RPMI7951 (cell line): Measurements from ENCODE around the gene NKPD1. TPM values are rescaled to one million over a fixed set of nuclear protein-coding genes. Genes with fewer than 3 reads are reported as not detected.

ENCODE experiments used
- DNase-seq: peaks from one replicate; pipeline ENCODE4 v3.0.0-alpha.2; 2012; ENCODE audit warnings: low read depth
- total RNA-seq: library from RNA; depleted of rRNA; stranded (reverse); fragments of >200 nt; shearing (Covaris generic); gene quantifications from 2 replicates; pipeline ENCODE4 v1.2.3, GENCODE V29; 2014

The NKPD1 gene
- total RNA-seq, 1 experiment from 2014 or later, result 0.12 TPM

DNA sequence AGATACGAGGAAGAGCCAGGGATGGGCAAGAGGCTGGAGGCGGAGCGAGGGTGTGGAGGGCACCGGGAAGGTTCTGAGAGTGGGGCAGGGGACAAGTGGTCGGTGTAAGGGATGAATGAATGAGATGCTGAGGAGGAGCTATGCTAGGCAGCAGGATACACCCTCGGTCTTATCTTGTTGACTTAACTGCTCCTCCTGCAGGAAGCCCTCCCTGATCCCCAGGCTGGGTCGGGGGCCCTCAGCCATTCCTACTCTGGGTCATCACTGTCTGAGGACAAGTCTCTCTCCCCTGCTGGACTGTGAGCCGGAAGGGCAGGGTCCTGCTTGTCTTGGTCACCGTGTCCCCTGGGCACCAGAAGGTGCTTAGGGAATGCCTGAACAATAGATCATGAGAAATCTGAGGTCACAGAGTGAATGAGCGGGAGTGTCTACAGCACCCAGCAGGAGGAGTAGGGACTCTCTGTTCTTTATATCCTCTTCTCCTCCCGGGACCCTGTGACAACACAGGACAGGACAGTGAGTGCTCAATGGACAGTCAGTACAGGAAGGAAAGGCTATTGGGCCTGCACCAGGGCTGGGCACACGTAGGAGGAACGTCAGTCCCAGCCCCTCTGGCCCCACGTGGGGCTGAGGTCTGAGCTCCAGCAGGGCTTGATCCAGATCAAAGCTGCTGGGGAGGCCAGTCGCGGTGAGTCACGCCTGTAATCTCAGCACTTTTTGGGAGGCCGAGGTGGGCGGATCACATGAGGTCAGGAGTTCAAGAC is 6.5 kb downstream of the NKPD1 start:
- peak; percentile 88 for DNase-seq

DNA sequence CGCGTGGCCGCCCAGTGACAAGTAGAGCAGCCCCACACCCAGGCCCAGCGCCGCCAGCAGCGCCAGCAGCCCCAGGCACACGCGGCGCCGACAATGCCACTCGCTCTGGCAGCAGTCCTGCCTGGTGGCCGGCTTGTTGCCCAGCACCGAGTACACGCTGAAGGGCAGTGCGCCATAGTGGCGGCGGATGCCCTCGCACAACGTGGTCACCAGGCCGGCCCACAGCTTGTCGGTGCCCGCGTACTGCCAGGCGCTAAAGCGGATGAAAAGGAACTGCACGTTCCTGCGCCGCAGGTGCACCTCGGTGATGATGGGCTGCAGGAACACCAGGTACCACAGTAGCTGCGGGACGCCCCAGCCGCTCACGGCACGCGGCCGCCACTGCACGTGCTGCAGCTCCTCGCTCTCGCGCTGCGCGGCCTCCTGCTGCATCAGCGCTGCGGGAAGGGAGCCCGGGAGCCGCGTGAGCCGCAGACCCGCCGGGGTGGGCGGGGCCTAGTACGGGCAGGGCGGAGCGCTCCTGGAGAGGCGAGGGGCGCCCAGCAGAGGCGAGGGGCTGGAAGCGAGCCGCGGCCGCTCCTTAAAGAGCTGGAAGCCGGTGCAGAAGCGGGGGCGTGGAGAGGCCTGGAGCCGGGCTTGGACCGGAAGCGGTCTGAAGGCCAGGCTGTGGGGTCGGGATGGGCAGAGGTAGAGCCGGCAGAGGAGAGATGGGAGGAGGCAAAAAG is 7.3 kb downstream of the NKPD1 start:
- no peak for DNase-seq

DNA sequence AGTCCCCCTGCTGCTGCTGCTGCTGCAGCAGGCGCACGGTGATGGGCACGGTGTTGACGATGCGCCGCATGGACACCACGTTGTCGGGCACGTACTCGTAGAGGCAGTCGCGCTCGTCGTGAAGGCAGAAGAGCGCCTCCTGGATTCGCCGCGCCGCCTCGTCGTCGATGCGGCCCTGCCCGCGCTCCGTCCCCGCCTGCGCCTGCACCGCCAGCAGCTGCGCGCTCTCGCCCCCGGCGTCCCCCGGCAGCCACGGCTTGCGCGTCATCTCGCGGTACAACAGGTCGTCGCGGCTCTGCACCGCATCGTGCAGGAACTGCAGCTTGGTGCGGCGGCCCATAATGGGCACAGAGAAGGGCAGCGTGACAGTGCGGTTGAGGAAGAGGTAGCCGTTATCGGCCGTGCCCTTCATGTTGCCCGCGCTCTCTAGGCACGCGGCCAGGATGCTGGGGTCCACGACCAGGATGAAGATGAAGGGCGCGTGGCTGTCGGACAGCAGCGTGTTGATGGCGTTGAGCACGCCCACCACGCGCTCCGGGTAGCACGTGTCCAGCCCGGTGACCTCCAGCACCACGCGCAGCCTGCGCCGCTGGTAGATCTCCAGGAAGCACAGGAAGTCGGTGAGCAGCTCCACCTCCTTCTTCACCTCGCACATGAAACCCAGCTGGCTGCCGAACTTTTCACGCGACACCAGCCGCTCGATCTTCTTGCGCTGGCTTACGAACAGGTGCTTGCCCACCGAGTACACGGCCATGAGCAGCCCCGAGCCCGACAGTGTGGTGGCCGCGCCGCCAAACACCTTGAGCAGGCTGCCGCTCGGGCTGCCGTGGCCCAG is 8.1 kb downstream of the NKPD1 start:
- DNase-seq, result no peak

DNA sequence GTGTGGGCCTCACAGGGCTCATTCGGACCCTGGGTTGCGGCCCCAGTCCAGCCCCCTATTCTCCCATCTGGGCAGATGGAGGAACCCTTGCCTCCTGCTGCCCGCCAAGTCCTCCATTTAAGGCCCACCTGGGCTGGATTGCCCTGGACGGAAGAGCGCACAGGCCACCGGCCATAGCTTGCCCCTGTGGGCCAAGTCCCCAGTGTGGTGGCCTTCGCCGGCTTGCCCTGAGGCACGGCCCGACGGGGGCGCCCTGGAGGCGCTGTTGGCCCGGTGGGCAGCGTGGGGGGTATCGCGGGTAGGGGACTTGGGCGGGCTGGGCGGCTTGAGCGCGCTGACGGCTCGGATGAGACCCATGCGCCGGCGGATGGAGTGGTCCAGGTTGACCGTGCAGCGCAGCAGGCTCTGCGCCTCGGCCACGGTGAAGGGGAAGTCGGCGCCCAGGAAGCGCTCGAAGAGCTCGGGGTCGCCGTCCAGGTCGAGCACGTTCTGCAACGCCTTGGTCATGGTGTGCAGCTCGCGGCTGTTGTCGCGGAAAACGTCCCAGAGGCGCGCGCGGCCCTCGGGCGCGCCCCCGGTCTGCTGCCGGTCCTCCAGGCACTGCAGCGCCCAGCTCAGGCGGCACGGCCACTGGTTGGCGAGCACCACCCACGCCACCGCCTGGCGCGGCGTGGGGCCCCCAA is 8.8 kb downstream of the NKPD1 start:
- no peak for DNase-seq

DNA sequence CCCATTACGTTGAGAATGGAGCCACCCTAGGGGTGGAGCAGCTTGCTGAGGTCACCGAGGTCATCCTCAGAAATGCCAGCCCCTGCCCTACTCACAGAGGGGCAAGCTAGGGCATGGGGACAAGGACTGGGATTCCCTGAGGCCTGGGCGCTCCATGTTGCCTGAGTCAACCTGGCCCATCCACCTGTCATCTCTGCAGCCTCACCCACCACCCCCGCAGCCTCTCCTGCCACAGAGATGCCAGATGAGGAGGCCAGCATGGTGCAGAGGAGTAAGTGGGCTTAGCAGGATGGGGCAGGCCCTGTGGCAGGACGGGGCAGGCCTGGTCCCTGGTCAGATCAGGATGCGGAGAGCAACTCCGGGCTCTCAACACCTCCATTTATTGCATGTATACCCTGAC is 9.5 kb downstream of the NKPD1 start:
- DNase-seq, result no peak

DNA sequence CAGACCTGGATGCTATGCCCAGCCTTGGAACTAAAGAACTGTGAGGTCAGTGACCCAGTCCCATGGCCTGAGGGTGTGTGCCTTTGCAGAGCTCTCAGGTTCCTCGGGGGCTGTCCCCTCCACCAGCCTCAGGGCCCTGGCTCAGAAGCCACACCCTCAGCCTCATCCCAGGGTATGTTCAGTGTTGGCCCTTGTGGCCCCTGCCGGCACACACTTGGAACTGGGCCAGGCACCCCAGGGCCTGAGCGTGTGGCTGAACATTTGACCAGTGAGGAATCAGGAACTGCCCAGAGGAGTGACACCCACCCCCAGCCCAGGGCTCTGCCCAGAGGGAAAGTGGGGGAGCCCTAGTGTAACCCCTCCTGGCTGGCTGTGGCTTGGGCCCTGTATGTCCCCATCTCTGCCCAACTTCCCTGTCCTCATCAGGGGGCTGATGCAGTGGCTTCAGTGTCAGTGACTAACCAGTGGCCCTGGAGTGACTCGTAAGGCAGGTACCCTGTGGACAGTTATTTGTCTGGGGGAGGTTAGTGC is 10.0 kb downstream of the NKPD1 start:
- DNase-seq, result no peak

DNA sequence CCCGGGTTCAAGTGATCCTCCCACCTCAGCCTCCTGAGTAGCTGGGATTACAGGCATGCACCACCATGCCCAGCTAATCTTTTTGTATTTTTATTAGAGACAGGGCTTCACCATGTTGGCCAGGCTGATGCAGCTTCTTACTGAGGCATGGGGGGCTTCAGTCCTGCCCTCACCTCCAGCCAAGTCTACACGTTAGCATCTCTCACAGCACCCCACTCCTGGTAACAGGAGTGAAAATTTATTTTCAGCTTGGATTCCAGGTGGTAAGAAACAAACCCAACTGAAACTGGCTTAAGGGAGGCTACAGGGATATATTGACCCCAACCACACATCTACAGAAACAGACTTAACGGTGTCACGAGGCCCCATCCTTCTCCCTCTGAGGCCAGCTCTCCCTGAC is 10.6 kb downstream of the NKPD1 start:
- DNase-seq, result no peak

DNA sequence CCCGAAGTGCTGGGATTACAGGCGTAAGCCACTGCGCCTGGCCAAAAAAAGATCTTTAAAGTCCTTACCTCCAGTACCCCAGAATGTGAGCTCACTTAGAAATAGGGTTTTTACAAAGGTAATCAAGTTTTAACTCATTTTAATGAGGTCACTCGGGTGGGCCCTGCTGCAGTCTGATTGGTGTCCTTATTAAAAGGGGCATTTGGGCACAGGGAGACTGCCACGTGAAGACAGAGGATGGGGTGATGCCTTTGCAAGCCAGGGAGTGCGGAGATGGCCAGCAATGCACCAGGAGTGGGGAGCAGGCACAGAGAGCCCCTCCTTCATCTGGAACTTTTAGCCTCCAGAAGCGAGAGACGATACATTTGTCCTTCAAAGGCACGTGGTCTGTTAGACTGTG is 11.7 kb downstream of the NKPD1 start:
- DNase-seq, result no peak

DNA sequence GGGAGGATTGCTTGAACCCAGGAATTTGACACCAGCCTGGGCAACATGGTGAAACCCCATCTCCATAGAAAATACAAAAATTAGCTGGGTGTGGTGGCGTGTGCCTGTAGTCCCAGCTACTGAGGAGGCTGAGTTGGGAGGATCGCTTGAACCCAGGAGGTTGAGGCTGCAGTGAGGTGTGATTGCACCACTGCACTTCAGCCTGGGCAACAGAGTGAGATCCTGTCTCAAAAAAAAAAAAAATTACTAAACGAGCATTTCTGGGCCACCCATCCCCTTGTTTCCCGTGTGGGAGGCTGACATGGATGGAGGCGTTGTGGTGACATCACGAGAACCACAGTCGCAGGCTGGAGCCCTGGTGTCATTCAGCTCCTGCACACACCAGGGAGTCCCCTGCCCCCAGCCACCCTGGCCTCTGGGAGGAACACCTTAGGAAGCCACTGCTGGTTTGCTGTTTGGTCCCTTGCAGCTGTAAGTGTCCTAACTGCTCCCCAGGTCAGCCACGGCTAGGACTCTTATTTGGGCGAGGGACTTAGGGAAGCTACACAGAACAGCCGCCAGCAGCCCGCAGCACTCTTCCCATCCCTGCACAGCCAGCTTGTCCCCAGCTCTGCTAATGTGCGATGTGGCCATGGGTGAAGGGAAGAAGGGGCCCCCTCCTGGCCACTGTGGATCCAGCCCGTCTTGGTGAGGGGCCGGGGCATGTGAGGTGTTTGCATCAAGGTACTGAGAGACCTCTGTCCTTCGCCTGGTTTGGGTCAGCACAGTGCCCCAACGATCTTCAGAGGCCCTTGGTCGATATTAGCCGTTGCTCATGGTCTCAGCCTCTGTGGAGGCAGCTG is 12.7 kb downstream of the NKPD1 start:
- DNase-seq, result no peak

DNA sequence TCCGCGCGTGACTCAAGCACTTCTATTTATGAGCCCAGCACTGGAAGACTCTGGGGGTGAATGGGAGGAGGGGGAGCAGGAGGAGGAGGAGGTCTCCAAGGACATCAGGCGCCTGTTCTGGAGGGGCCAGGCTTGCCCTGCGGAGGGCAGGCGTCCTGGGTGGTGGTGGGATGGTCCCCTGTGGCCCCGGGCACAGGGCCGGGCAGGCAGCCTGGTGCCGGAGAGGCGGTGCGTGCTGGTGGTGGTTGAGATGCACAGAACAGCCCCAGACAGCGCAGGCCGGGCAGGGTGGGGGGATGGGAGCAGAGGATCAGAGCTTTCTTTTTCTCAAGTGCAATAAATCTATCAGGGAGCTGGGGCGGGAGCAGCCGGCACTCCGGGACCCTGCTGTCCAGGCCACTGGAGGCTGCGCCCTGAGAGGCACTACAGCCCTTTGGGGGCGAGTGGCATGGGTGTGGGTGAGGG is 14.0 kb downstream of the NKPD1 start:
- no peak for DNase-seq

DNA sequence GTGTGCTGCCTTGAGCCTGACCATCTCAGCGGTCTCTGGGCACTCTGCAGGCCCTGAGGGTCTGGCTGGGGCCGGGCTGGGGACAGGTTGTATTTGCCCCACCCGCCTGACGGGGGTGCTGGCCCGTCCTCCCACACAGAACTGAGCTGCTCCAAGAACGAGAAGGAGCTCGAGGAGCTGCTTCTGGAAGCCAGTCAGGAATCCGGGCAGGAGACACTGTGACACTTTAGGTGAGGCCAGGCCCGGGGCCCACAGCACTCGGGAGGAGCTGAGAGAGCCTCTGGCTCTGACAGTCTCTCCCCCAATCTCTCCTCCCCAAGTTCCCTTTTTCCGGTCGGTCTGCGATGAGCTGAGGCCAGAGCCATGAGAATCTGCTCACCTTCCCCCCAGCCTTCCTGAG is 14.5 kb downstream of the NKPD1 start:
- DNase-seq, result no peak

DNA sequence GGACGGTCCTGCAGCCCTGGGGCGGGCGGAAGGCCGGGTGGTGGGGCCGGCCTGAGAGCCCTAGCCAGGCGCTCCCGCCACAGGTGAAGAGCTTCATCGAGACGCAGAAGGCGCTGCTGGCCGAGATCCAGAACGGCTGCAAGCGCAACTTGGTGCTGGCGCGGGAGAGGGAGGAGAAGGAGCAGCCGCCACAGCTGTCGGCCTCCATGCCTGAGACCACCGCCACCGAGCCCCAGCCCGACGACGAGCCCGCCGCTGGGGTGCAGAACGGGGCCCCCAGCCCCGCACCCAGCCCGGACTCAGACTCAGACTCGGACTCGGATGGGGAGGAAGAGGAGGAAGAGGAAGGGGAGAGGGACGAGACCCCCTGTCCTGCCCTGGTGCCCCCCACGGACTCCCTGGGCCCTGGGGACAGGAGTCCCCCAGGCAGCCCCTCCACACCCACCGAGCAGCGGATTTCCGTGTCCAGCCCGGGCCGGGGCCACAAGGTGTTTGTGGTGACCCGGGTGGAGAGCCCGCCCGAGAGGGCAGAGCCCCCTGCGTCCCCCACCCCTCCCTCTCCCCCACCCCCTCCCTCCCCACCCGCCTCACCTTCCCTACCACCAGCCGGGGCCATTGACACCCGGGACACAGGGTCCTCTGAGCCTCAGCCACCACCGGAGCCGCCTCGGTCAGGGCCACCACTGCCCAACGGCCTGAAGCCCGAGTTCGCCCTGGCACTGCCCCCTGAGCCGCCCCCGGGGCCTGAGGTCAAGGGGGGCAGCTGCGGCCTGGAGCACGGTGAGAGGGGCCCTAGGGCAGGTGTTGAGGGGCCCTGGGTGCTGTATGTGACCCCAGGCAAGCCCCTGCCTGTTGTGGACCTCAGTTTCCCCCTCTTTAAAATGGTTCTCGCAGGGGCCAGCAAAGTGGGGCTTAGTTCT is 15.3 kb downstream of the NKPD1 start:
- DNase-seq, result no peak

DNA sequence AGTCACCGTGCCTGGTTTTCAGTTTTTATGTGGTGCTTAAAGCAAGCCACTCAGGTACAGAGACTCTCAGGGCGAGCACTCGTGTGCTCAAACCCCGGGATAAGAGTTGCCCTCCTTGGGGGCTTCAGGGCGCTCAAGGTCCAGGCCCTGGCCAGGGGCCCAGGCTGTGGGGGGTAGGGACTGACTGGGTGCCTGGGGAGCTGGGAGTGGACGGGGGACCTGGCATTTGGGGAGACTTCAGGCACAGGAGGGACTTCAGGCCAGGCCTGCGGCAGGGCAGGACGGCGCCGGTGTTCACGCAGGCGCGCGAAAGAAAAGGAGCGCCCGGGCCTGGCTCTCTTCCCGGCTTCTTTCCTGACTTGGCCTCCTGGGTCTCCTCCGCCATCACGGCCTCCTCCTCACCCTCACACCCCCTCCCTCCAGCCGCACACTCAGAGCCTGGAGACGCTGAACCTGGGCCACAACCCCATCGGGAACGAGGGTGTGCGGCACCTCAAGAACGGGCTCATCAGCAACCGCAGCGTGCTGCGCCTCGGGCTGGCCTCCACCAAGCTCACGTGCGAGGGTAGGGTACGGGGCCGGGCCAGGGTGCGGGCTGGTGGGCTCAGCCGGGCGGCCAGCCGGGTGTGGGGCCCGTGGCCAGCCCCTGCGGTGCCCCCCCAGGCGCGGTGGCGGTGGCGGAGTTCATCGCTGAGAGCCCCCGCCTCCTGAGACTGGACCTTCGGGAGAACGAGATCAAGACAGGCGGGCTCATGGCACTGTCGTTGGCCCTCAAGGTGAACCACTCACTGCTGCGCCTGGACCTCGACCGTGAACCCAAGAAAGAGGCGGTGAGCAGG is 16.1 kb downstream of the NKPD1 start:
- DNase-seq, result no peak

DNA sequence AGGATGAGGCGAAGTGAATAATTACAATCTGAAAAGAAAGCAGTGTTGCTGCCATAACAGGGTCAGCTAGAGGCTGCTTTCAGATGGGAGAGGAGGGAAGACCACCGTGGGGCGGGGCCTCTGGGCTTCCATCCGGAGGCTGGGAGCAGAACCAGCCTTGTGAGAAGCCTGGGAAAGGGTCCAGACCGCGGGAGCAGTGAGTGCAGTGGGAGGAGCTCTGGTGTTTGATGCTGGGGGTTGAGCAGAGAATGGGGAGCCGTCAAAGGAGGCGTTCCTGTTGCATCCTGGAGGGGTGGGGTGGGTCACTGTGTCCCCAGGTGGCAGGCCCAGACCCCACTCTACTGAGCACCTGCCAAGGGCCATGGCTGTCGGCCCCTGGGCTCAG is 18.1 kb downstream of the NKPD1 start:
- no peak for DNase-seq

DNA sequence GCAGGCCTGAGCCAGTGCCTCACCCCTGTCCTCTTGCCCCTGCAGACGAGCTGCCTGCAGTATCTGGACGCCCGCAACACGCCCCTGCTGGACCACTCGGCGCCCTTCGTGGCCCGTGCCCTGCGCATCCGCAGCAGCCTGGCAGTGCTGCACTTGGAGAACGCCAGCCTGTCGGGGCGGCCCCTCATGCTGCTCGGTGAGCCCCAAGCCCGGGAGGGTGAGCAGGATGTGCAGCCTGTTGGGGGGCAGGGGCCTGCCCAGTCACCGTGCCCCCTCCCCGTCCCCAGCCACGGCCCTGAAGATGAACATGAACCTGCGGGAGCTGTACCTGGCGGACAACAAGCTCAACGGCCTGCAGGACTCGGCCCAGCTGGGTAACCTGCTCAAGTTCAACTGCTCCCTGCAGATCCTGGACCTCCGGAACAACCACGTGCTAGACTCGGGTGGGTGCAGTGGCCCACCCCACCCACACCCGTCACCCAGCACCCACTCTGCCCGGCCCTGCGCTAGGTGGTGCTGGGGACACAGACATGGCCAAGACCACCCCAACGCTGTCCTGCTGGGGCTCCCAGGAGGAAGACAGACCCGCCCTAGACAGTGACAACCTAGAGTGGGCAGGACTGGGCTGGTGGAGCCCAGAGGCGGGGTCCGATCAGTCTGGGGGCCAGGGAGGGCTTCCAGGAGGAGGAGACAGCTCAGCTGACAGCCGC is 18.6 kb downstream of the NKPD1 start:
- DNase-seq, result no peak

DNA sequence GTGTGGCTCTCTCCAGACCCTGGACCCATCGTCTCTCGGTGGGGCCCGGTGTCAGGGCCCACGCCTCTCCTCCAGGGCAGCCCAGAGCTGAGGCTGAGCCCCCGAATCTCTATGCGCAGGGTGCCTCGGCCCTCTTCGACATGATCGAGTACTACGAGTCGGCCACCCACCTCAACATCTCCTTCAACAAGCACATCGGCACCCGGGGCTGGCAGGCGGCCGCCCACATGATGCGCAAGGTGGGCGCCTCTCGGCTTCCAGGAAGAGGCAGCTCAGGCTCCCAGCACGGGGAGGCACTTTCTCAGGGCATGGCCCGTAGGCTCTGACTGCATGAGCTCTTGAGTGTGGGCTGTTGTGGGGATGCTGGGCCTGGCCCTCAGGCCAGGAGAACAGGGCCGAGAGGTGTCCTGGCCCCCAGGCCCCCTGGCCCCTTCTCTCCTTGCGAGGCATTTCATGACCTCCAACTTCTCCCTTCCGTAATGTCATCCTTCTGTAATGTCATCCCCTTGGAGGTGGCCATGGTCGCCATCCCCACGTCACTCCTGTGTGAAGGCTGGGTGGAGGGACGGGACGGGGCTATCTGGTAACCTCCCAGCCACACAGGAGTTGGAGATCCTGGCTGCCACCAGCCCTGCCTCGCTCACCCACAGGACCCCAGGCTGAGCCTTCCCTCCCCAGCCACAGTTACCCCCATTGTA is 19.4 kb downstream of the NKPD1 start:
- DNase-seq, result no peak

DNA sequence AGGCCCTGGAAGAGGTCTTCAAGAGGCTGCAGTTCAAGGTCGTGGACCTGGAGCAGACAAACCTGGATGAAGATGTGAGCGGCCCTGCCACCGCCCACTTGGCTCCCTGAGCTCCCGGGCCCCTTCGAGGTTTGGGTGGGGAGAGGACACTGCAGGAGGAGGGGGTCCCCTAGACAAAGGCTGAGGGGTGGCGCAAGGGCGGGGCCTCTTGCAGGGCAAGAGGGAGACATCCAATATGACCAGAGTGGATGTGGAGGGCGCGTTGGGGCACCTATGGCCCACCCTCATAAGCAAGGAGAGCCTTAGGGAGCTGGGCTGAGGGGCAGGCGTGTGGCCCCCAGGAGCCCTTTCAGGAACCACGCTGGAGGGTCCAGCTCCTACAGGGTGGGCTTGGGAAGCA is 20.2 kb downstream of the NKPD1 start:
- DNase-seq, result no peak

DNA sequence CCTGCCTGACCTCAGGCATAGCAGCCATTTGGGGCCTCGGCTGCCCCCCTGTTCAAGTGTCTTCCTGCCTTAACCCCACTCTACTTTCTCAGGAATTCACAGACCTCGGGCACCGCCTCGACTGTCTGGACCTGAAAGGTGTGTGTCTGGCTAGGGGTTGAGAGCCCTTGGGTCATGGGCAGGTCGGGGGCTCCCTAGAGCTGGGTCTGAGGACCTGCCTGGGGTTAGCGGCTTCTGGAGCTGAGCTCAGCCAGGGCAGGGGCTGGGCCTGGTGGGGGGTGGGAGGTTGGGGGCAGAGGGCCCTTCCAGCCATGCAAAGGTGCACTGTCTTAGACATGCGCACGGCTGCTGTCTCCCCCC is 20.7 kb downstream of the NKPD1 start:
- no peak for DNase-seq
